Hematopoietic multipotent progenitor cell treated with erythropoietin and hydrocortisone succinate and interleukin-3 and kit ligand, for 15 days (in vitro differentiated cells): ENCODE measurements around the gene C14orf119.

ENCODE experiments used
- DNase-seq: peaks from one replicate; pipeline ENCODE4 v3.0.0-alpha.2; 2015; ENCODE audit warnings: low spot score

The C14orf119 gene

GRCh38 chr14:23126548-23127278 is 31.4 kb downstream of the C14orf119 start:
- DNase-seq: no peak

GRCh38 chr14:23127861-23128260 is 32.6 kb downstream of the C14orf119 start:
- DNase-seq: no peak

GRCh38 chr14:23128969-23129758 is 33.9 kb downstream of the C14orf119 start:
- DNase-seq: no peak

- no peak for DNase-seq
Observed at GRCh38 chr14:23129759-23130316, 34.5 kb downstream of the C14orf119 start.

GRCh38 chr14:23130871-23131270 is 35.6 kb downstream of the C14orf119 start:
- DNase-seq: no peak

- no peak for DNase-seq
Observed at GRCh38 chr14:23131482-23131881, 36.2 kb downstream of the C14orf119 start.

GRCh38 chr14:23132970-23133369 is 37.7 kb downstream of the C14orf119 start:
- DNase-seq: no peak

- no peak for DNase-seq
Observed at GRCh38 chr14:23136566-23137133, 41.3 kb downstream of the C14orf119 start.

- no peak for DNase-seq
Observed at GRCh38 chr14:23137192-23137812, 42.0 kb downstream of the C14orf119 start.

GRCh38 chr14:23137813-23138535 is 42.7 kb downstream of the C14orf119 start:
- DNase-seq: no peak

GRCh38 chr14:23139874-23140273 is 44.6 kb downstream of the C14orf119 start:
- no peak for DNase-seq

- DNase-seq: no peak
Observed at GRCh38 chr14:23140371-23140770, 45.1 kb downstream of the C14orf119 start.

GRCh38 chr14:23141706-23142444 is 46.6 kb downstream of the C14orf119 start:
- DNase-seq: no peak

- no peak for DNase-seq
Observed at GRCh38 chr14:23142826-23143225, 47.5 kb downstream of the C14orf119 start.

- DNase-seq: no peak
Observed at GRCh38 chr14:23143911-23144310, 48.6 kb downstream of the C14orf119 start.

GRCh38 chr14:23145794-23146350 is 50.6 kb downstream of the C14orf119 start:
- no peak for DNase-seq

- no peak for DNase-seq
Observed at GRCh38 chr14:23146351-23146910, 51.1 kb downstream of the C14orf119 start.

GRCh38 chr14:23146980-23147379 is 51.7 kb downstream of the C14orf119 start:
- no peak for DNase-seq

GRCh38 chr14:23147676-23148075 is 52.4 kb downstream of the C14orf119 start:
- DNase-seq: no peak

GRCh38 chr14:23148591-23149249 is 53.4 kb downstream of the C14orf119 start:
- no peak for DNase-seq
